Measurements from ENCODE around the gene NCF4.

NCF4 gene

GRCh38 chr22:36846271-36846670 lies 14.5 kb upstream of the NCF4 start:
- TF ChIP-seq GLIS3 (CRISPR knock-in tag; IDR thresholded peaks at IDR 0.05) (no peak), TOX (CRISPR knock-in tag; IDR thresholded peaks at IDR 0.05; ENCODE audit: borderline replicate concordance) (no peak), ZFP3 (CRISPR knock-in tag; IDR thresholded peaks at IDR 0.05) (no peak), POU6F1 (CRISPR knock-in tag; IDR thresholded peaks at IDR 0.05; ENCODE audit: borderline replicate concordance, low read depth) (no peak), ISL1 (CRISPR knock-in tag; IDR thresholded peaks at IDR 0.05) (no peak), CSRNP3 (CRISPR knock-in tag; IDR thresholded peaks at IDR 0.05) (no peak), BACH2 (CRISPR knock-in tag; IDR thresholded peaks at IDR 0.05; ENCODE audit: borderline replicate concordance) (no peak), TSHZ2 (CRISPR knock-in tag; IDR thresholded peaks at IDR 0.05) (no peak)
- ATAC-seq: no peak

GRCh38 chr22:36846949-36847348 lies 13.9 kb upstream of the NCF4 start:
- TF ChIP-seq ZNF70 (CRISPR knock-in tag; IDR thresholded peaks at IDR 0.05): no peak
- TF ChIP-seq ARNTL (CRISPR knock-in tag; IDR thresholded peaks at IDR 0.05; ENCODE audit: borderline replicate concordance, low read depth): no peak
- no peak for TF ChIP-seq PPARA (CRISPR knock-in tag; IDR thresholded peaks at IDR 0.05; ENCODE audit: borderline replicate concordance)
- no peak for ATAC-seq

- no peak for ATAC-seq
- TF ChIP-seq POU6F1 (CRISPR knock-in tag; IDR thresholded peaks at IDR 0.05; ENCODE audit: borderline replicate concordance, low read depth): no peak
- no peak for TF ChIP-seq GLIS3 (CRISPR knock-in tag; IDR thresholded peaks at IDR 0.05)
- no peak for TF ChIP-seq TSHZ2 (CRISPR knock-in tag; IDR thresholded peaks at IDR 0.05)
- TF ChIP-seq CSRNP3 (CRISPR knock-in tag; IDR thresholded peaks at IDR 0.05): no peak
- TF ChIP-seq ZFP3 (CRISPR knock-in tag; IDR thresholded peaks at IDR 0.05): no peak
- TF ChIP-seq ZFP30 (CRISPR knock-in tag; IDR thresholded peaks at IDR 0.05): no peak
- TF ChIP-seq ZNF565 (CRISPR knock-in tag; conservative IDR thresholded peaks at IDR 0.05; ENCODE audit: low read depth): no peak
- TF ChIP-seq ZC3H10 (CRISPR knock-in tag; IDR thresholded peaks at IDR 0.05): no peak
- TF ChIP-seq PPARA (CRISPR knock-in tag; IDR thresholded peaks at IDR 0.05; ENCODE audit: borderline replicate concordance): no peak
- TF ChIP-seq SNAI2 (CRISPR knock-in tag; IDR thresholded peaks at IDR 0.05): no peak
- no peak for TF ChIP-seq ARNTL (CRISPR knock-in tag; IDR thresholded peaks at IDR 0.05; ENCODE audit: borderline replicate concordance, low read depth)
Observed at GRCh38 chr22:36850056-36850455, 10.8 kb upstream of the NCF4 start.
